Pancreas (tissue), 10 donors: ENCODE data around the gene TMEM120B. TPM values are rescaled to one million over a fixed set of nuclear protein-coding genes. Genes with fewer than 3 reads are reported as not detected.
"Not testable (repeated sequence)": the region's sequence is repeated elsewhere in the genome, so short reads cannot be mapped to it uniquely, and the experiment has no call there.

Experiments
- ATAC-seq, 4 donors: fragments of 200-7000 bp; cut with Tn5 transposase; one replicate each; pipeline versions ENCODE4 v1.8.0 to v1.9.1; 2020; ENCODE audit warnings: mild to moderate bottlenecking in 4 of 4, moderate library complexity in 4 of 4
- DNase-seq, 6 donors: peaks; one replicate each; pipeline ENCODE4 v3.0.0-alpha.2; 2020
- FAIRE-seq: peaks from 2 replicates; lab custom pipeline; 2012; peaks lifted over from hg19 to GRCh38; lab: Jason Lieb, UNC
- H3K27ac ChIP-seq, 4 donors: fragments of 200-600 bp; sonication (generic); 1 replicate in 3 of 4; 2 replicates in 1 of 4; pipeline versions ENCODE4 v1.5.0 to v1.8.0; 2020
- H3K27me3 ChIP-seq, 4 donors: fragments of 200-600 bp; one replicate each; pipeline ENCODE4 v1.8.0; 2021
- H3K36me3 ChIP-seq, 3 donors: fragments of 200-600 bp; sonication (generic) in 1 of 3; one replicate each; pipeline versions ENCODE4 v1.5.0 to v1.8.0; 2020 to 2021
- H3K4me1 ChIP-seq, 3 donors: fragments of 200-600 bp; one replicate each; pipeline ENCODE4 v1.8.0; 2021
- H3K4me3 ChIP-seq, 4 donors: fragments of 200-600 bp; sonication (generic) in 2 of 4; one replicate each; pipeline versions ENCODE4 v1.5.0 to v1.8.0; 2020 to 2021
- H3K9me3 ChIP-seq, 4 donors: fragments of 200-600 bp; one replicate each; pipeline ENCODE4 v1.8.0; 2021
- WGBS, 2 donors: extraction: QIAGEN DNeasy Blood & Tissue Kit; methylation state at CpG; one replicate each; pipeline ENCODE4 v1.1.7; 2013; 5-methylcytosine and 5-hydroxymethylcytosine counted together
- intact Hi-C, 3 donors: fragments of 100-400 bp; cut with DNase I; formaldehyde crosslinking; loops; one replicate each; pipeline versions ENCODE4 v1.11.1 to v1.14.2; 2022
- polyA plus RNA-seq, 2 donors: library from polyadenylated mRNA; stranded (reverse); fragments of 200-250 nt; gene quantifications; one replicate each; pipeline ENCODE4 v1.2.3, GENCODE V29; 2013
- total RNA-seq, 6 donors: library from RNA; stranded (reverse); fragmentation: NEBNext Ultra II Directional in 4 of 6; extraction: Animal tissue kit (Norgen Biotek cat#: 25700) in 4 of 6; gene quantifications; one replicate each; pipeline versions ENCODE4 v1.2.1 to v1.2.4, GENCODE V29; 2021 to 2023
- TF ChIP-seq, protein P1 (sequence below), 4 donors: fragments of 200-600 bp; sonication (generic) in 3 of 4; IDR thresholded peaks; one replicate each; pipeline versions ENCODE4 v1.5.0 to v1.8.0; 2021; ENCODE audit warnings: antibody characterized with exemption in 4 of 4
- donor health status: healthy with polysubstance abuse.
- donor health status: DM: no; HTN: no; CAD: no; lungs with moderate emphysema.
- donor health status: DM: no; HTN: no; CAD: no.
- donor health status: control.
- donor health status: control.
- donor health status: Bipolar disorder and iron deficiency.
- donor health status: DM: yes; HTN: yes; CAD: no.
- donor health status: DM: no; HTN: no; CAD: no.
- donor health status: DM: no; HTN: no; CAD: no.
- donor health status: DM: yes; HTN: yes; CAD: no.

TMEM120B gene
- total and polyA plus RNA-seq, 8 donors: 8.2 to 19.8 (median 11.4) TPM

DNA sequence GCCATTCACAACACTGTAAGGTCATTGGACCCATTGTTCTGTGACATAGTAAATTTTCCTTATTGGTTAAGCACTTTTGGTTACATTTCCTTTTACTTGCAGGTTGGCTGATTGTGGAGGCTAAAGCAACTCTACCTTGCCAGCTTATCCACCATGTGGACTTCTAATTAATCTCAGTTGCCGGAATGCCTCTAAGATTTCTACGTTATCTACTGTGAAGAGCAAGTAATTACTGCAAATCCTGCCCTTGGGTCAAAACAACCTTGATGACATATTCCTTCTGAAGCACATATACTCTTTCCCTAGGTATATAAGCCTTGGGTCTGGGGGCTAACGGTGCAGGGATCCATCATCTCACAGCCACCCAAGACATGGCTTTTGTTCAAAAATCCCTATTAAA lies 23.6 kb upstream of the TMEM120B start:
- TF ChIP-seq, protein P1, sequence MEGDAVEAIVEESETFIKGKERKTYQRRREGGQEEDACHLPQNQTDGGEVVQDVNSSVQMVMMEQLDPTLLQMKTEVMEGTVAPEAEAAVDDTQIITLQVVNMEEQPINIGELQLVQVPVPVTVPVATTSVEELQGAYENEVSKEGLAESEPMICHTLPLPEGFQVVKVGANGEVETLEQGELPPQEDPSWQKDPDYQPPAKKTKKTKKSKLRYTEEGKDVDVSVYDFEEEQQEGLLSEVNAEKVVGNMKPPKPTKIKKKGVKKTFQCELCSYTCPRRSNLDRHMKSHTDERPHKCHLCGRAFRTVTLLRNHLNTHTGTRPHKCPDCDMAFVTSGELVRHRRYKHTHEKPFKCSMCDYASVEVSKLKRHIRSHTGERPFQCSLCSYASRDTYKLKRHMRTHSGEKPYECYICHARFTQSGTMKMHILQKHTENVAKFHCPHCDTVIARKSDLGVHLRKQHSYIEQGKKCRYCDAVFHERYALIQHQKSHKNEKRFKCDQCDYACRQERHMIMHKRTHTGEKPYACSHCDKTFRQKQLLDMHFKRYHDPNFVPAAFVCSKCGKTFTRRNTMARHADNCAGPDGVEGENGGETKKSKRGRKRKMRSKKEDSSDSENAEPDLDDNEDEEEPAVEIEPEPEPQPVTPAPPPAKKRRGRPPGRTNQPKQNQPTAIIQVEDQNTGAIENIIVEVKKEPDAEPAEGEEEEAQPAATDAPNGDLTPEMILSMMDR (IDR thresholded peaks at IDR 0.05): no peak
- no peaks in the 10 kb centered on the region for H3K9me3 ChIP-seq
- no peaks in the 10 kb centered on the region for H3K36me3 ChIP-seq
- no peak overlapping the region for H3K27ac ChIP-seq
- no peak for DNase-seq
- peaks cover 0 to 3% (median 0%) of the 10 kb centered on the region in 3 donors for H3K4me1 ChIP-seq
- no peak overlapping the region for H3K4me3 ChIP-seq
- H3K27me3 ChIP-seq: no peaks in the 10 kb centered on the region
- intact Hi-C loops: no loop called here
- 46 to 48% methylated on average over 3 of the region's 3 CpGs for WGBS, 2 donors
- ATAC-seq: no peak
- no peak for FAIRE-seq

- no peaks in the 10 kb centered on the region for H3K9me3 ChIP-seq
- FAIRE-seq: no peak
- H3K36me3 ChIP-seq: no peaks in the 10 kb centered on the region
- no peak overlapping the region for H3K4me3 ChIP-seq
- intact Hi-C loops: no loop called here
- no peak for DNase-seq
- no peak for ATAC-seq
- WGBS, 2 donors: 89 to 98% methylated on average over 2 of the region's 2 CpGs
- no peak overlapping the region for H3K27ac ChIP-seq
- H3K27me3 ChIP-seq: no peaks in the 10 kb centered on the region
- peaks cover 0 to 3% (median 0%) of the 10 kb centered on the region in 3 donors for H3K4me1 ChIP-seq
- TF ChIP-seq, protein P1 (IDR thresholded peaks at IDR 0.05): no peak
These were observed 23.1 kb upstream of the TMEM120B start for GRCh38 chr12:121689430-121689829.

GRCh38 chr12:121692744-121693143 lies 19.8 kb upstream of the TMEM120B start:
- H3K27ac ChIP-seq, intact Hi-C loops, H3K27me3 ChIP-seq, FAIRE-seq, H3K36me3 ChIP-seq, DNase-seq, H3K4me3 ChIP-seq, ATAC-seq, H3K9me3 ChIP-seq, H3K4me1 ChIP-seq: not testable (repeated sequence)
- 66 to 69% methylated on average over 3 of the region's 3 CpGs for WGBS, 2 donors

- no peaks in the 10 kb centered on the region for H3K27me3 ChIP-seq
- intact Hi-C loops: no loop called here
These were observed 19.3 kb upstream of the TMEM120B start for GRCh38 chr12:121693155-121693687.

GRCh38 chr12:121697093-121697698 lies 15.4 kb upstream of the TMEM120B start:
- FAIRE-seq: peak; percentile 81
- no peaks in the 10 kb centered on the region for H3K27me3 ChIP-seq
- intact Hi-C loops: loop anchor here in 2 of 3 donors (5.0 kb wide), 1 partner anchor 80 kb away; no protein-coding TSS in a partner anchor
- peak in 1 of 6 donors; percentile 7 for DNase-seq
- peak in 3 of 4 donors; percentile 71 to 78 (median 72) for ATAC-seq
- WGBS, 2 donors: 27 to 29% methylated on average over 9 of the region's 9 CpGs
- no peaks in the 10 kb centered on the region for H3K36me3 ChIP-seq
- no peak overlapping the region for H3K27ac ChIP-seq
- H3K4me1 ChIP-seq: no peaks in the 10 kb centered on the region
- H3K9me3 ChIP-seq: no peaks in the 10 kb centered on the region
- no peak overlapping the region for H3K4me3 ChIP-seq
- TF ChIP-seq, protein P1 (IDR thresholded peaks at IDR 0.05): peak in 3 of 4 donors; percentile 22 to 45 (median 42)

More at GRCh38 chr12:121693155-121693687, 19.3 kb upstream of the TMEM120B start:
- FAIRE-seq (no peak), DNase-seq (no peak), ATAC-seq (no peak)
- WGBS, 2 donors: 60 to 68% methylated on average over 7 of the region's 7 CpGs
- no peak overlapping the region for H3K27ac ChIP-seq
- no peaks in the 10 kb centered on the region for H3K36me3 ChIP-seq
- no peaks in the 10 kb centered on the region for H3K4me1 ChIP-seq
- no peak overlapping the region for H3K4me3 ChIP-seq
- TF ChIP-seq, protein P1 (IDR thresholded peaks at IDR 0.05): no peak
- H3K9me3 ChIP-seq: no peaks in the 10 kb centered on the region

DNA sequence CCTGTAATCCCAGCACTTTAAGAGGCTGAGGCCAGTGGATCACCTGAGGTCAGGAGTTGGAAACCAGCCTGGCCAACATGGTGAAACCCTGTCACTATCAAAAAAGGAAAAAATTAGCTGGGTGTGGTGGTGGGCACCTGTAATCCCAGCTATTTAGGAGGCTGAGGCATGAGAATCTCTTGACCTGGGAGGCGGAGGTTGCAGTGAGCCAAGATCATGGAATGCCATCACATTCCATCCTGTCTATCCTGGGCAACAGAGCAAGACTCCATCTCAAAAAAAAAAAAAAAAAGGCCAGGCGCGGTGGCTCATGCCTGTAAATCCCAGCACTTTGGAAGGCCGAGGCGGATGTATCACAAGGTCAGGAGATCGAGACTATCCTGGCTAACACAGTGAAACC lies 14.7 kb upstream of the TMEM120B start:
- not testable (repeated sequence) for H3K4me1 ChIP-seq, H3K27ac ChIP-seq, FAIRE-seq, H3K4me3 ChIP-seq, H3K27me3 ChIP-seq, H3K36me3 ChIP-seq, ATAC-seq, H3K9me3 ChIP-seq
- DNase-seq: peak in 1 of 6 donors; percentile 3
- 92 to 98% methylated on average over 4 to 6 of the region's 6 CpGs for WGBS, 2 donors
- intact Hi-C loops: loop anchor here in 2 of 3 donors (5.0 kb wide), 1 partner anchor 79 kb away; no protein-coding TSS in a partner anchor
